BE2C (cell line): ENCODE results near the gene ZBTB16.

Experiments used
- DNase-seq: peaks from one replicate; pipeline ENCODE4 v3.0.0-alpha.2; 2020
- H3K27me3 ChIP-seq: fragments of 250-450 bp; sonication (Bioruptor Pico); 2 replicates; pipeline ENCODE4 v1.5.1; 2020; ENCODE audit warnings: mild to moderate bottlenecking
- H3K36me3 ChIP-seq: fragments of 250-450 bp; sonication (Bioruptor Pico); 2 replicates; pipeline ENCODE4 v1.5.1; 2020; ENCODE audit warnings: mild to moderate bottlenecking
- H3K4me1 ChIP-seq: fragments of 250-450 bp; sonication (Bioruptor Pico); 2 replicates; pipeline ENCODE4 v1.5.1; 2020
- H3K4me3 ChIP-seq: 2 replicates; pipeline ENCODE4 v1.5.1; 2011; ENCODE audit warnings: low read depth, low read length
- H3K9me3 ChIP-seq: fragments of 250-450 bp; sonication (Bioruptor Pico); 2 replicates; pipeline ENCODE4 v1.5.1; 2020
- TF ChIP-seq, protein P1 (sequence below): IDR thresholded peaks from 2 replicates; pipeline ENCODE4 v1.5.1; 2012; ENCODE audit warnings: mild to moderate bottlenecking, low read depth, low read length

Gene ZBTB16

DNA sequence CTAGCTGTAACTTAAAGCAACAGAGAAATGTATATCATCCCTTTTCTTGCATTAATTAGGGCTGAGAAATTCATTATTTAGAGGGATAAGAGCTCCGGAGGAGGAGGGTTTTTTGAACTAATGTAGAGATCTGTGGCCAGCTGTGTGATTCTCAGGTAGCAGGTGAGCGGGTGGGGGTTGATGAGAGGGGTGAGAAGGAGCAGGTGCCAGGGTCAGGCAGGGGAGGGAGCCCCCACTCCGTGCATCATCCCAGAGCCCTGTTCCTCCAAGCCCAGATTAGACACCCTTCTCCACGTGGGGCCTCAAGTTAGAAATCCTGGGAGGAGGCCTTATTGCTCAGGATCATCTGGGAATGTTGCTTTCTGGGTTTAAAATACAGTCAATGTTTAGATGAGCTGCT lies 24.9 kb downstream of the ZBTB16 start:
- Histone ChIP-seq H3K27me3 (peaks cover 33% of the 10 kb centered on the region), H3K36me3 (no peaks in the 10 kb centered on the region), H3K4me1 (no peaks in the 10 kb centered on the region), H3K4me3 (no peak overlapping the region), H3K9me3 (no peaks in the 10 kb centered on the region)
- DNase-seq, result no peak
- TF ChIP-seq, protein P1, sequence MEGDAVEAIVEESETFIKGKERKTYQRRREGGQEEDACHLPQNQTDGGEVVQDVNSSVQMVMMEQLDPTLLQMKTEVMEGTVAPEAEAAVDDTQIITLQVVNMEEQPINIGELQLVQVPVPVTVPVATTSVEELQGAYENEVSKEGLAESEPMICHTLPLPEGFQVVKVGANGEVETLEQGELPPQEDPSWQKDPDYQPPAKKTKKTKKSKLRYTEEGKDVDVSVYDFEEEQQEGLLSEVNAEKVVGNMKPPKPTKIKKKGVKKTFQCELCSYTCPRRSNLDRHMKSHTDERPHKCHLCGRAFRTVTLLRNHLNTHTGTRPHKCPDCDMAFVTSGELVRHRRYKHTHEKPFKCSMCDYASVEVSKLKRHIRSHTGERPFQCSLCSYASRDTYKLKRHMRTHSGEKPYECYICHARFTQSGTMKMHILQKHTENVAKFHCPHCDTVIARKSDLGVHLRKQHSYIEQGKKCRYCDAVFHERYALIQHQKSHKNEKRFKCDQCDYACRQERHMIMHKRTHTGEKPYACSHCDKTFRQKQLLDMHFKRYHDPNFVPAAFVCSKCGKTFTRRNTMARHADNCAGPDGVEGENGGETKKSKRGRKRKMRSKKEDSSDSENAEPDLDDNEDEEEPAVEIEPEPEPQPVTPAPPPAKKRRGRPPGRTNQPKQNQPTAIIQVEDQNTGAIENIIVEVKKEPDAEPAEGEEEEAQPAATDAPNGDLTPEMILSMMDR, result no peak

DNA sequence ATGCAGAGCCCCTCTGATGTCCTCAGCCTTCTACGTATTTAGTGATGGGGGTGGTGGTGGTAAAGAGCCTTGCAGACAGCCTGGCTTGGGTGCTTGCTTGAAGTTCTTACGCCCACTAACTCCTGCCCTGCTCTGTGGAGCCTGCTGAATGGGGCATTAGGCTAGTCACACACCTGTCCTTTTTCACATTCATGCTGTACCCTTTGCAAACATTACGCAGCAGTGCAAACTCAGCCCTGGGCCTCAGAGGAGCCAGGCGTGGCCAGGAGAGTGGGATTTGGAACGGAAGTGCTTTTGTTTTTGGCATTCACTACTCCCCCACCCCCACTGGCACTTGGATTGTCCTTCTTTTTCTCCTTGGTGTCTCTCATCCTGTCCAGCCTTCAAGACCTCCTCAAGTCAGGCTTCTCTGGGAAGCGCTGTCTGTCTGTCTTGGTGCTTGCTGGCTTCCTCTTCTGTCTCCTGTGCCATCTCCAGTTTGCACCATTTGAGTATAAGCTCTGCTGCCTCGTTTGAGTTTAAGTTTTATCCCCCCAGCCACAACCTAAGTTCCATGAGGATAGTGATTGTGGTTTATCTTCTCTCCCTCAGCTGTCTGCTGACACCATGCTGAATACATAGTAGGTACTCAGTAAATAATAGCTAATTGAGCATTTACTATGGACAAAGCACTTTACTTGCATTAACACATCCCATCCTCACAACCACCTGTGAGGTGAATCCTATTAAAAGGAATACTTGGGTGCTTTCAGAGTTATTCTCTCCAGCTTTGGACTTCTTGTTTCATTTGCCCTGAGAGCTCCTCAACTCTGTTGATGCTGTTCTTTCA lies 26.7 kb downstream of the ZBTB16 start:
- DNase-seq, result no peak
- no peaks in the 10 kb centered on the region for H3K9me3 ChIP-seq
- no peaks in the 10 kb centered on the region for H3K36me3 ChIP-seq
- H3K4me3 ChIP-seq, result no peak overlapping the region
- H3K4me1 ChIP-seq, result no peaks in the 10 kb centered on the region
- peaks cover 15% of the 10 kb centered on the region for H3K27me3 ChIP-seq
- TF ChIP-seq, protein P1, result no peak

DNA sequence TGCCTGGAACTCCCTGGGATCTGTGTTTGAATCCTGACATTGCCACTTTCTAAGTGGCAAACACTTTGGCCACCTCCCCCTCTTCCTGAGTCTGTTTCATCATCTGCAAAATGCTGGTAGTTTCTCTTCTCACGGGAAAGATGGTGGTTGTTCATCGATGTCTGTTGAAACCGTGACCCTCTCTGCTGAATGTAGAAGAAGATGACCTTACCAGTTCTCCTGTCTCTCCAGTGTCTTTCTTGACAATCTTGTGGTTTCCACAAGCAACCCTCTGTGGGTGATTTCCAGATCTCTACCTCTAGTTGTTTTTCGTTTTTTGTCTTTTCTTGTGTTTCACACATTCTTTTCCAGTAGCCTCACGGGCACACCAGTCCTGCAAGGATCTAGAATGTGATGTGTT lies 27.5 kb downstream of the ZBTB16 start:
- no peak for DNase-seq
- no peaks in the 10 kb centered on the region for H3K4me1 ChIP-seq
- no peak overlapping the region for H3K4me3 ChIP-seq
- H3K36me3 ChIP-seq, result no peaks in the 10 kb centered on the region
- H3K27me3 ChIP-seq, result peaks cover 10% of the 10 kb centered on the region
- TF ChIP-seq, protein P1, result no peak
- H3K9me3 ChIP-seq, result no peaks in the 10 kb centered on the region

DNA sequence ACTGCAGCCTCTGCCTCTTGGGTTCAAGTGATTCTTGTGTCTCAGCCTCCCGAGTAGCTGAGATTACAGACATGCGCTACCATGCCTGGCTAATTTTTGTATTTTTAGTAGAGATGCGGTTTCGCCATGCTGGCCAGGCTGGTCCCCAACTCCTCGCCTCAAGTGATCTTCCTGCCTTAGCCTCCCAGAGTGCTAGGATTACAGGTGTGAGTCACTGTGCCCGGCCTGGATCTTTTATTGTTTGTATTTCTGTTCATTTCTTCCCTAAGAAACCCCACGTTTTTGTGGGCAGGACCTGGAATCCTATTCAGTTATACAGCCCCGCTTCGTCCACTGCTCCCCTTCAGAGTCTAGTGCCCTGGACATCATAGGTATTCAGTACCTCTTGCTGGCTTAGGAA lies 28.7 kb downstream of the ZBTB16 start:
- H3K9me3 ChIP-seq, result no peaks in the 10 kb centered on the region
- no peak overlapping the region for H3K4me3 ChIP-seq
- TF ChIP-seq, protein P1, result no peak
- no peaks in the 10 kb centered on the region for H3K36me3 ChIP-seq
- no peak for DNase-seq
- H3K27me3 ChIP-seq, result peaks cover 6% of the 10 kb centered on the region
- no peaks in the 10 kb centered on the region for H3K4me1 ChIP-seq

DNA sequence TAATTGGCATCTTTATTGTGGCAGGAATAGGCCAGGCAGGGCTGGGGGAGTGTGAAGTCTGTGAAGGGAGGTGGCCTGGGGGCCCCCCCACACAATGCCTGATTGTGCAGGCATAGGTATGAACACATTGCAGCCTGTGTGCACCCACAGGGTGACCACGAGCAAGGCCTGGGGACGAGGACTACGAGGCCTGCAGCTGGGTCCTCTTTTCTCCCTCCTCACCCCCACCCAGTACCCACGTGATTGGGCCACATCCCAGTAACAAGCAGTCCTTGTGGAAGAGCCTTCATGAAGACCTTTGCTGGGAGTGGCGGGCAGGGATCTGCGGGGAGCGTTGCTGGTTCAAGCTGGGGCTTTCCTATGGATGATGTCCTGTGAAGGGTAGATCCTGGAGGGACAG lies 29.3 kb downstream of the ZBTB16 start:
- H3K4me3 ChIP-seq, result no peak overlapping the region
- peaks cover 3% of the 10 kb centered on the region; the same call in 1 of the 2 replicates for H3K27me3 ChIP-seq
- H3K9me3 ChIP-seq, result no peaks in the 10 kb centered on the region
- H3K4me1 ChIP-seq, result no peaks in the 10 kb centered on the region
- no peaks in the 10 kb centered on the region for H3K36me3 ChIP-seq
- TF ChIP-seq, protein P1, result no peak
- no peak for DNase-seq

DNA sequence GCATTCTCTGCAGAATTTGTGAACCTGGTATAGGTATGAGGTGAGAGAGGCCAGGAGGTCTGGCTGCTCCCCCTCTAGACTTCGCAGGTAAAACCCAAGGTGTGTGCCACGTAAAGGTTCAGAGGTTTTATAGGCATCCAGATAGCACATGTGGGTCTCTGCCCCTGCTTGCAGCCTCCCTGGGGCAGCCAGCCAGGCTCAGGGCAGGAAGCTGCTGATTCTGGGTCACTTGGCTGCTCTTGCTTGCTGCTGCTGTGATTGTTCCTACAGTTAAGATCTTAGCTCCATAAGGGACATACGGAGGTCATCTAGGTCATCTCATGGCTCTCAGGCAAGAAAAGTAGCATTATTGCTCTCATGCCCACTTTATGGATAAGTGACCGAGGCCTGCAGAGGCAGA lies 30.2 kb downstream of the ZBTB16 start:
- TF ChIP-seq, protein P1, result no peak
- no peak overlapping the region for H3K4me3 ChIP-seq
- H3K36me3 ChIP-seq, result no peaks in the 10 kb centered on the region
- peaks cover 3% of the 10 kb centered on the region; the same call in 1 of the 2 replicates for H3K27me3 ChIP-seq
- no peaks in the 10 kb centered on the region for H3K9me3 ChIP-seq
- no peaks in the 10 kb centered on the region for H3K4me1 ChIP-seq
- no peak for DNase-seq
